GM23338 (cell line): ENCODE data around the gene GPR37L1. TPM values are rescaled to one million over a fixed set of nuclear protein-coding genes. Genes with fewer than 3 reads are reported as not detected.
A peak's percentile ranks its signal among the peaks of the same experiment; 100 is the strongest.

Source experiments
- ATAC-seq: fragments of 200-7000 bp; cut with Tn5 transposase; 3 replicates; pipeline ENCODE4 v1.9.1; 2020
- DNase-seq: peaks from one replicate; pipeline ENCODE4 v3.0.0-alpha.2; 2015; ENCODE audit warnings: low spot score
- H2AFZ ChIP-seq: fragments of 200-600 bp; sonication (generic); 2 replicates; pipeline ENCODE4 v1.8.0; 2016; ENCODE audit warnings: antibody characterized with exemption, mild to moderate bottlenecking, moderate library complexity
- H3F3A ChIP-seq: fragments of 200-600 bp; sonication (generic); replicated peaks from 2 replicates; pipeline ENCODE4 v1.8.0; 2017; ENCODE audit warnings: antibody characterized with exemption, mixed run types, low read depth
- H3K27ac ChIP-seq: fragments of 200-600 bp; sonication (generic); 2 replicates; pipeline ENCODE4 v1.6.1; 2016; ENCODE audit warnings: low read depth
- H3K27me3 ChIP-seq: fragments of 200-600 bp; sonication (generic); 2 replicates; pipeline ENCODE4 v1.8.0; 2016; ENCODE audit warnings: mild to moderate bottlenecking, mixed run types, moderate library complexity; ENCODE audit not compliant: insufficient read depth
- H3K36me3 ChIP-seq: fragments of 200-600 bp; sonication (generic); 2 replicates; pipeline ENCODE4 v1.8.0; 2016; ENCODE audit warnings: mild to moderate bottlenecking; ENCODE audit not compliant: insufficient read depth
- H3K4me1 ChIP-seq: fragments of 200-600 bp; sonication (generic); 2 replicates; pipeline ENCODE4 v1.8.0; 2016; ENCODE audit warnings: mild to moderate bottlenecking, moderate library complexity; ENCODE audit not compliant: insufficient read depth
- H3K4me2 ChIP-seq: fragments of 200-600 bp; sonication (generic); 2 replicates; pipeline ENCODE4 v1.7.1; 2017; ENCODE audit warnings: mixed run types
- H3K4me3 ChIP-seq: fragments of 200-600 bp; sonication (generic); 2 replicates; pipeline ENCODE4 v1.6.1; 2016; ENCODE audit warnings: mixed run types
- H3K79me2 ChIP-seq: fragments of 200-600 bp; sonication (generic); replicated peaks from 2 replicates; pipeline ENCODE4 v1.8.0; 2017; ENCODE audit warnings: mild to moderate bottlenecking; ENCODE audit not compliant: insufficient read depth
- H3K9me2 ChIP-seq: fragments of 200-600 bp; sonication (generic); 2 replicates; pipeline ENCODE4 v1.8.0; 2017; ENCODE audit not compliant: insufficient read depth
- H4K20me1 ChIP-seq: fragments of 200-600 bp; sonication (generic); replicated peaks from 2 replicates; pipeline ENCODE4 v1.8.0; 2017; ENCODE audit warnings: mild to moderate bottlenecking; ENCODE audit not compliant: insufficient read depth
- H3K27ac Mint-ChIP-seq: 2 replicates; pipeline ENCODE4 v1.8.0; 2020; ENCODE audit warnings: inconsistent platforms, mild to moderate bottlenecking, moderate library complexity, mixed read lengths
- H3K27me3 Mint-ChIP-seq: 3 replicates; pipeline ENCODE4 v1.8.0; 2022; ENCODE audit warnings: low read depth, mild to moderate bottlenecking, moderate library complexity, mixed read lengths, inconsistent platforms; ENCODE audit not compliant: insufficient read depth, poor library complexity
- H3K36me3 Mint-ChIP-seq: 3 replicates; pipeline ENCODE4 v1.8.0; 2021; ENCODE audit warnings: low read depth, mild to moderate bottlenecking, inconsistent platforms, moderate library complexity, mixed read lengths
- H3K4me1 Mint-ChIP-seq: 3 replicates; pipeline ENCODE4 v1.8.0; 2020; ENCODE audit warnings: mild to moderate bottlenecking, inconsistent platforms, mixed read lengths
- H3K4me3 Mint-ChIP-seq: 3 replicates; pipeline ENCODE4 v1.8.0; 2021; ENCODE audit warnings: moderate library complexity, mild to moderate bottlenecking, inconsistent platforms, mixed read lengths
- H3K9me3 Mint-ChIP-seq: 3 replicates; pipeline ENCODE4 v1.8.0; 2020; ENCODE audit warnings: moderate library complexity, mild to moderate bottlenecking, inconsistent platforms, mixed read lengths
- CREB1 ChIP-seq: fragments of 250-450 bp; sonication (Bioruptor Pico); IDR thresholded peaks from 2 replicates; pipeline ENCODE4 v1.5.0; 2020; ENCODE audit warnings: low read depth, mild to moderate bottlenecking, moderate library complexity
- ETS1 ChIP-seq: IDR thresholded peaks from 2 replicates; pipeline ENCODE4 v1.6.1; 2016; ENCODE audit warnings: antibody characterized with exemption
- EZH2 ChIP-seq: fragments of 200-600 bp; sonication (generic); IDR thresholded peaks from one replicate; pipeline ENCODE4 v1.8.0; 2017; ENCODE audit warnings: antibody characterized with exemption, mild to moderate bottlenecking, low read depth; ENCODE audit not compliant: unreplicated experiment
- NANOG ChIP-seq: IDR thresholded peaks from 2 replicates; pipeline ENCODE4 v1.6.1; 2016; ENCODE audit warnings: antibody characterized with exemption, borderline replicate concordance
- POLR2AphosphoS5 ChIP-seq: IDR thresholded peaks from 2 replicates; pipeline ENCODE4 v1.6.1; 2016; ENCODE audit warnings: antibody characterized with exemption, low read depth
- REST ChIP-seq: IDR thresholded peaks from one replicate; pipeline ENCODE4 v1.6.1; 2018; ENCODE audit warnings: antibody characterized with exemption; ENCODE audit not compliant: unreplicated experiment
- STAT1 ChIP-seq: IDR thresholded peaks from one replicate; pipeline ENCODE4 v1.6.1; 2016; ENCODE audit warnings: antibody characterized with exemption; ENCODE audit not compliant: unreplicated experiment
- ZNF114 ChIP-seq: fragments of 250-450 bp; sonication (Bioruptor Pico); IDR thresholded peaks from 2 replicates; pipeline ENCODE4 v1.5.0; 2020; ENCODE audit warnings: mild to moderate bottlenecking, moderate library complexity
- ZNF331 ChIP-seq: fragments of 250-450 bp; sonication (Bioruptor Pico); IDR thresholded peaks from 2 replicates; pipeline ENCODE4 v1.5.0; 2020; ENCODE audit warnings: low read depth, mild to moderate bottlenecking, moderate library complexity
- ZNF462 ChIP-seq: fragments of 250-450 bp; sonication (Bioruptor Pico); IDR thresholded peaks from 2 replicates; pipeline ENCODE4 v1.5.0; 2020; ENCODE audit warnings: mild to moderate bottlenecking, moderate library complexity
- polyA plus RNA-seq: library from polyadenylated mRNA; unstranded; fragments of >200 nt; fragmentation: Nextera tagmentation; extraction: Ambion mirVana; gene quantifications from 2 replicates; pipeline ENCODE4 v1.2.1, GENCODE V29; 2016
- total RNA-seq: library from RNA; depleted of rRNA; stranded (reverse); fragments of >200 nt; shearing (Covaris generic); gene quantifications from 2 replicates; pipeline ENCODE4 v1.2.3, GENCODE V29; 2014

GPR37L1 gene
- total and polyA plus RNA-seq, 2 experiments from 2014 or later: 0.08 to 0.21 TPM

GRCh38 chr1:202086579-202087350 lies 36.0 kb upstream of the GPR37L1 start:
- H3K27ac Mint-ChIP-seq: peak overlapping the region; percentile 52
- DNase-seq (peak; percentile 62), ATAC-seq (peak; percentile 14)
- peaks cover 36% of the 10 kb centered on the region for H3K4me1 Mint-ChIP-seq
- H3K4me3 Mint-ChIP-seq: peak overlapping the region; percentile 22
- peak overlapping the region; percentile 94 for H3K27ac ChIP-seq
- no peaks in the 10 kb centered on the region; the same call in 2 of the 3 replicates for H3K9me3 Mint-ChIP-seq
- H3K79me2 ChIP-seq: no peaks in the 10 kb centered on the region
- H3K36me3 Mint-ChIP-seq: no peaks in the 10 kb centered on the region
- H3K4me2 ChIP-seq: peak overlapping the region; percentile 63
- no peaks in the 10 kb centered on the region for H3K27me3 ChIP-seq
- H3K4me3 ChIP-seq: peak overlapping the region; percentile 30; the same call in 1 of the 2 replicates
- no peaks in the 10 kb centered on the region for H4K20me1 ChIP-seq
- peaks cover 15% of the 10 kb centered on the region for H3K27me3 Mint-ChIP-seq
- H3K9me2 ChIP-seq: no peaks in the 10 kb centered on the region
- 0 out of 2 replicates have a peak, but pooled peaks cover 3% of the 10 kb centered on the region for H3F3A ChIP-seq
- H3K4me1 ChIP-seq: peaks cover 36% of the 10 kb centered on the region
- peak; percentile 47; the same call in 1 of the 2 replicates for TF ChIP-seq NANOG
- TF ChIP-seq EZH2: no peak
- 0 out of 2 replicates have a peak, but pooled peaks have one; percentile 10 for TF ChIP-seq POLR2AphosphoS5
- H2AFZ ChIP-seq: no peak overlapping the region
- no peaks in the 10 kb centered on the region for H3K36me3 ChIP-seq

DNA sequence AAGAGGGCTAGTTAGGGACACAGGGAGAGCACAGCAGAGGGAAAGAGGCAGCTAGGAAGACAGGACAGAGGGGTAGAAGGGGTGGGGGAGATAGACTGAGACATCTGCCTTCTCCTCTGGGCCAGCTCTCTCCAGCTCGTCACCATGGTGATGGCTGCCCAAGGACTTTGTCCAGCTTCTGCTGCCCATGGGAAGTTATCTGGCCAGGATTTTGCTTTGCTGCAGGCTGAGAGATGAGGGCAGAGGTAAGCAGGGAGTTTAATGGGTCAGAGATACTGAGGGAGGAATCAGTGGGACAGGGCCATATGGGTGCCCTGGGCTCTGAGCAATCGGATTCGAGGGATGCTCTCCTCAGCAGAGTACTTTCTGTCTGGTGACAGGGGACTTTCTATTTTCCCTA lies 34.5 kb upstream of the GPR37L1 start:
- ATAC-seq: no peak
- H3K4me1 Mint-ChIP-seq: peaks cover 36% of the 10 kb centered on the region
- TF ChIP-seq NANOG (no peak), ETS1 (no peak), POLR2AphosphoS5 (no peak), ZNF114 (CRISPR knock-in tag) (no peak), REST (no peak), ZNF331 (no peak), STAT1 (no peak), CREB1 (no peak), ZNF462 (no peak)

More for the DNA sequence above, 34.5 kb upstream of the GPR37L1 start:
- H3K4me3 Mint-ChIP-seq: no peak overlapping the region
- no peaks in the 10 kb centered on the region; the same call in 2 of the 3 replicates for H3K9me3 Mint-ChIP-seq
- Histone ChIP-seq H3K27me3 (no peaks in the 10 kb centered on the region), H3K4me1 (peaks cover 36% of the 10 kb centered on the region), H3K79me2 (no peaks in the 10 kb centered on the region), H3F3A (0 out of 2 replicates have a peak, but pooled peaks cover 3% of the 10 kb centered on the region), H4K20me1 (no peaks in the 10 kb centered on the region), H2AFZ (no peak overlapping the region), H3K27ac (no peak overlapping the region), H3K4me3 (no peak overlapping the region), H3K4me2 (no peak overlapping the region), H3K9me2 (no peaks in the 10 kb centered on the region), H3K36me3 (no peaks in the 10 kb centered on the region)
- peaks cover 10% of the 10 kb centered on the region for H3K27me3 Mint-ChIP-seq
- DNase-seq: no peak
- H3K36me3 Mint-ChIP-seq: no peaks in the 10 kb centered on the region
- H3K27ac Mint-ChIP-seq: no peak overlapping the region
